IPS-11a (cell line): ENCODE results near the gene FMO3.

Experiments
- H3K4me3 ChIP-seq: one replicate; pipeline ENCODE4 v1.5.1; 2013; ENCODE audit warnings: low read depth, low read length, control low read depth

Gene FMO3

DNA sequence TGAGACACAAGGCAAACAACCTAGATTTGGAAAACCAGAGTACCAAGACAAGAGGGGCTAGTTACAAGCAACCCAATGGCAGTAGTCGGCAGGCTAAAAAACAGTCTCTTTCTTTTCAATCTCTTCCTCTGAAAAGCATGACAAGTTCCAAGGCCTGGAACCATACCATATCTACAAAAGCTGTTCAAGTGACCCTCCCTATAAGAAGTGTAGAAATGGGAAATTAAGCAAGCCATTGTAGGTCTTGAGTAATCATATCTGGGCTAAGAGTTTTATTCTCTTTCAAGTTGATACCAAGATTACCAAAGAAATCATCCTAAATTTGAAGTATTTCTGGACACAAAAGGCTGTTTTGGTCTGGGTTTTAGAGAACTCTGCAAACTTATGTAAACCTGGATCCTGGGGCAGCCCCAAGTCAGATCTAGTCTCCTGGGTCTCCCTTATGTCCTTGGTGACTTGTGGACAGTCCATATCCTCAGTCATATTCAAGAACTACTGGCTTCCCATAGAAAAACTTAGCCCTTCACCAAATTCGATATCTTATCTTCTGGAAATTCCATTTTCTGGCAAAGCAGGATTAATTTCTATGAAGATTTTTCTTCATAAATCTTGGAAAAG, 24.7 kb downstream of the FMO3 start:
- no peak overlapping the region for H3K4me3 ChIP-seq

DNA sequence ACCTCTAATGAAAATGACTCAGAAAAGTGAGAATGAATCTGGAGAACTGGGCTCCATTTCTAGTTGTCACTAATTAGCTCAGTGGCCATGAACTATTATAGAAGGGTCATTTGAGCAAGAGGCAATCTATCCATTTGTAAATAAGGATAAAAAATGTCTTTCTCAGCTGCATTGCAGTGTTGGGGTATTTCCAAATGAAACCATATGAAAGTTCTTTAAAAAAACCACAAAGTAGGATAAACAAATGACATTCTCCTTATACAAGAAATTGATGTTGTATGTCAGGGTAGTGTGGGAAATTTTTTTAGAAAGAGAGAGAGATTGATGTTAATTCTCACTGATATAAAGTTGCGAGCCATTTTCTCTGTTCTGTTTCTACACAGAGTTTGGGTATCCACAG, 26.0 kb downstream of the FMO3 start:
- H3K4me3 ChIP-seq: no peak overlapping the region

DNA sequence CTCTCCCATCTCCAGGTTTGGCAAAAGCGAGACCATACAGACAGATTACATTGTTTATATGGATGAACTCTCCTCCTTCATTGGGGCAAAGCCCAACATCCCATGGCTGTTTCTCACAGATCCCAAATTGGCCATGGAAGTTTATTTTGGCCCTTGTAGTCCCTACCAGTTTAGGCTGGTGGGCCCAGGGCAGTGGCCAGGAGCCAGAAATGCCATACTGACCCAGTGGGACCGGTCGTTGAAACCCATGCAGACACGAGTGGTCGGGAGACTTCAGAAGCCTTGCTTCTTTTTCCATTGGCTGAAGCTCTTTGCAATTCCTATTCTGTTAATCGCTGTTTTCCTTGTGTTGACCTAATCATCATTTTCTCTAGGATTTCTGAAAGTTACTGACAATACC, 26.4 kb downstream of the FMO3 start:
- no peak overlapping the region for H3K4me3 ChIP-seq

DNA sequence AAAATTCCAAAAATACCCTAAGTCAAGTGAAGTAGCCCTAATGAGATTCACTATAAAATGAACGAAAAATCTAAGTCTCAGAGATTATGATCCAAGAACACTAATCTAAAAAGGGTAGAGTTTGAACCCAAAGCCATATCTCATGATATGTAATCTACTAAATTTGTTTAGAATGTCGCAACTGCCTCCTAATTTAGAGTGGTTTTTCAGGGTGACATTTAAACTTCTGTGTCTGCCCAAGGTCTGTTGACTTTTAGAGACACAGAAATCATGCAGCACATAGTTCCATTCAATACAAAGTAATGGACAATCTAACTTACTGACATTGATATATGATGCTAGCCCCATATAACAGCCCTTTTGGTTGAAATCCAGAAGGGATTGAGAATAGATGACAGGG, 28.9 kb downstream of the FMO3 start:
- no peak overlapping the region for H3K4me3 ChIP-seq

DNA sequence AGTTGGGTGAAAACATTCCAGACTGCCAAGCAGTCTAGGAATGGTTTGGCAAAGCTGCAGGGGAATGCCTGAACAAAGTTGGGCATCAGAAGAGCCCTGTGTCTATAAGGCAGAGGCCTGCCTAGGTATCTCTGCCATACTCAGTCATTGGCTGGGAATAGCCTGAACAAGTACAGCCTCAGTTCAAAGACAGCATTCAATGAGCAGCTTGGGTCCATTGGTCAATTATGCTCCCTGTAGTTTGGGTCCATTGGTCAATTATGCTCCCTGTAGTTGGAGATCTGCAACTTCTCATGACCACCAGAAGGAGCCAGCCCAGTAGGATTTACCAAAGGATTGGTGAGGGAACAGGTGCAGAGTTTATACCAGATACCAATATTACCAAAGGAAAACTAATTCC, 31.6 kb downstream of the FMO3 start:
- no peak overlapping the region for H3K4me3 ChIP-seq

DNA sequence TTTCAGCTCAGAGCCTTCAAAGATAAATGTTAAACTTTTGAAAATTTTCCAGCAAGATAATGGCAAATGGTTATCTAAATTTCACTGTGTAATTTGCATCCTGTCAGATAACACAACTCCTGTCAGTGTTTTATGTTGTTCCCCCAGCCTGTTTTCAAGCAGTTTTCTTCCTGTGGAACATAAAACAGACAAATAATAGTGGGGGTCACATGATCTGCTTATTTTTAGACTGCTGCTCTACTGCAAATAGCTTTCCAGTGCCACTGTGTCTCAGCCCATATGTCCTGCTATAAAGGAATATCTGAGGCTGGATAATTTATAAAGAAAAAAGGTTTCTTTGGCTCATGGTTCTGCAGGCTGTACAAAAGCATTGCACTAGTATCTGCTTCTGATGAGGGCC, 32.2 kb downstream of the FMO3 start:
- no peak overlapping the region for H3K4me3 ChIP-seq

DNA sequence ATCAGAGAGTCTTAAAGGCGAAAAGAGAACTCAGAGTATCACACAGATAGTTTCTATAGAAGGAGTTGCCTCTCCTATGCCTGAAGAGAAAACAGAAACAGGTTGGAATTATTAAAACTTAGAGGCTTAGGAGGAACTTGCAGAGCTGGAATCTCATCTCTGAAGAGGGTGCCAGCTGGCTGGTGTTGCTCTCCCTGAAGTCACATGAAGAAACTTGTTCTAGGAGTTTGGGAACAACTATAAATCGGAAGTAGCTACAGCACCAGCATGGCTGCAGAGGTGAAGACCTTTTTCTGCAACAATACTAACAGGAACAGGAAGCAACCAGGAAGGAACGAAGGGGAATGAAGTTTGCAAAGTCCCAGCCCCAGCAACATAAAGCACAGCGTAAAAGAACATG, 35.8 kb downstream of the FMO3 start:
- H3K4me3 ChIP-seq: no peak overlapping the region

DNA sequence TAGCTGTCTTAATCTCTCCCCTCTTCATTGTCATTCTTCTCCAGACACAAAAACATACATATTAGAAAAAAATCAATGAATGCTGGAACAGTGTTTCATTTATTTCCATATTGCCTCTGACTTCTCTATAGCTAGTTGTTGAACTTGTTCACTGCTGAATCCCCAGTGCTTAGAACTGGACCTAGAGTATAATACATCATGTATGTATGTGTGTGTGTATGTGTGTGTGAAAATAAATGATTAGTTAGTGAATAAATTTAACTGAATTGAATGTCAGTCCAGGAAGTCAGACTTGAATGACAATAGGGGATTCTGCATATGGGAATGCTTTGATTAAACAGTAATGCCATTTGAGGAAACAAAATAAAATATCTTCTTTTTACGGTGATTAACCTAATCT, 36.4 kb downstream of the FMO3 start:
- H3K4me3 ChIP-seq: no peak overlapping the region

DNA sequence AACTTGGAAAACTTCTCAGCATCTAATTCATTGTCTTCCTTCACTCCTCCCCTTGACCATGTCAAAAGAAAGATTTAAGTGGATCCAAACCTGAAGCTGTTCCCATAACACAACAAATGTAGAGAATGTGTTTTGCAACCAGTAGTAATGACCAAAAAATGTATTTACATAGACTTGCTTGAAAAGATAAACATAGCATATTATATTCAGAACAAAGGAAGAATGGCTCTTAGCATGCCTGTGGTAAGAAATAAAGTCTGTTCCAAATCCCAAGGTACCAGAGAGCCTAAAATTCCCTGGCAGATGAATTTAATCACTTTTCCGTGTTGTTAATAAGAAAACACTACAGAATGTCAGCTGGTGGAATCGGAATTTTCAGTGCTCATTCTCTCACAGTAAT, 36.8 kb downstream of the FMO3 start:
- H3K4me3 ChIP-seq: no peak overlapping the region

DNA sequence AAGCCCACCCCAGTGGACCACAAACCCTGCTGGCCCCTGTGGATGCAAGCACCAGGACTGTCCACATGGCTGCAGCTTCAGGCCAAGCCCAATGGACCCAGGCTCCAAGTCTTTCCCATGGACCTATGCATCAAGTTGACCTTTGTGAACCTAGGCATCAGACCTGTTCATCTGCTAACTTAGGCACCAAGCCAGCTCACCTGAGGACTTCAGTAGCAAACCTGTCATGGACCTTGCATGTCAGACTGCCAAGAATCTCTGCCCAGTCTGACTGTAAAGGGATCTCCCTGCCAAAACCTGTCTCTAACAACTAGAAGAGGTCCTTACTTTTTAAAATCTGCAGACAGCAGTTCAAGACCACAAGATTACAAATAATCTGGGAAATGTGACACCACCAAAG, 37.8 kb downstream of the FMO3 start:
- no peak overlapping the region for H3K4me3 ChIP-seq

DNA sequence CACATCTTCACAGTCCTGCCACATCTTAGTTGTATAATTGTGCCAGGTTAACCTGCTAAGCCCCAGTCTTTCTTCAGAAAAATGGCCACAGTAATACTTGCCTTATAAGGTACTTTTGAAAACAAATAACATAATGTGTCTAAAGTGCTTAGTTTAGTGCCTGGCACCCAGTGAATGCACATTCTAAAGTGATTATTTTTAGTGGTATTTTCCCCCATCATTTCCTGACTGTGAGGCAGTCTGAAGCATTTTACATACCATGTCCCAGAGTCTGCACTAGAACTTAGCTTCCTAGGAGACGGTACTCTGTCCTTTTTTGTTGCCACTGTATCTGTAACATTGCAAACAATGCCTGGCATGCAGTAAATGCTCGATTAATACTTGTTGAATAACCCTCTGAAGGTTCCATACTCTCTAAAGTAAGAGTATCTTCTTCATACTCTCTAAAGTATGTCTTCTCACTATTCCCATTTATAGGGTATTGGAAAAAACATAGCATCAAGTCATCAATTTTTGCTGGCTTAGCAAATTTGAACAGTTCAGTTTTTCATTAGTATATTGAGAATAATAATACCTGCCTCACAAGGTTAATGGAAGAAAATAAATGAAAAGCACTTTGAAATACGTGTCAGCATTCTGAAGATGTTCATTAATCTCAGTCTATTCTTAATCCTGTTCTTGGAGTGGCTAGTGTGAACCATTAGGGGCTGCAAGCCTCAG, 43.7 kb downstream of the FMO3 start:
- no peak overlapping the region for H3K4me3 ChIP-seq

DNA sequence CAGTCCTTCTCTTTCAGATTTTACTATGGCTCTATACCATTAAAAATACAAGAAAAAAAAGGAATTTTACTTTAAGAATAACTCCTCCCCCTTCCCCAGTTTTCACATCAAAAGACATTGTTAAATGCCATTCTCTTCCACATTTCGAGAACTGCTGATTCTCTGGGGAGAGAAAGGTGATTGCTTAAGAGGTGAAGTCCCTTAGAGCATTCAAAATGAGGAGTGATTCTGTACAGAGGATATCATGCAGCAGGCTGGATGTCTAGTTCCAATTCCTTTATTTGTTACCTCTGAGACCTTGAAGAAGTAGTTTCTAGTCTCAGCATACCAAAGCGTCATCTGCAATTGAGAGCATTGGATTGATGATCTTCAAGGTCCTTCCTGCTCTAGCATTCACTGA, 46.9 kb downstream of the FMO3 start:
- no peak overlapping the region for H3K4me3 ChIP-seq

DNA sequence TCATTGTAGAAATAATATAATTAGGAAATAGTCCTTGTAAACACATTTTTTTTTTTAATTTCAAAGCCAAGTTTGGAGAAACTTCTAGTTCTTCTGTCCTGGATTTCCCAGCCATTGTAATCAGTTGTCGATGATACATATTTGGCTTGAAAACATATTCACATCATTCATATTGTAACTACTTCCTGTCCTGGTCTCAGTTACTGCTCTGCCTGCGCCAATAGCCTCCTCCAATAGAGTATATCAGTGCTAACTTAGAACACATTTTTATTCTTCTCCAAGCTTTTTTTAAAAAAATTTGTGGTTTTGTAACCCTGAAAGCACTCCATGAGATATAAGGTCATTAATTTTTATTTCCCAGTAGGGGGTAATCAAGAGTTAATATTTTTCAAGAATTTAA, 48.3 kb downstream of the FMO3 start:
- H3K4me3 ChIP-seq: no peak overlapping the region

DNA sequence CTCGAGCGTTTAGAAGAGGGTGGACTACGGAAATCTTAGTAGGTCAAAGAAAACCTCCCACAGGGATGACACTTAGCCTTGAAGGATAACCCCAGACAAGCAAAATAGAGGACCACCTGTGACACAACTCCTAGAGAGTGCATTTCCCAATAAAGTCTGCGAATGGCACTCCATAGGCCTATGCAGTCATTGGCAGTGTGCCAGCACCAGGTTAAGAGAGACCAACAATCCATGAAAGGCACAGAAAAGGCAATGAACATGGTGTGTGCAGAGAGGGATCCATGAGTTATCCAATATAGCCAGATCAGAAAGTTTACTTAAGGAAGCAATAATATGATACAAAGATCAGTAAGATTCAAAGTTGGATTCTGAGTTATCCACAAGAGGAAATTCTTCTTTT, 49.2 kb downstream of the FMO3 start:
- H3K4me3 ChIP-seq: no peak overlapping the region

DNA sequence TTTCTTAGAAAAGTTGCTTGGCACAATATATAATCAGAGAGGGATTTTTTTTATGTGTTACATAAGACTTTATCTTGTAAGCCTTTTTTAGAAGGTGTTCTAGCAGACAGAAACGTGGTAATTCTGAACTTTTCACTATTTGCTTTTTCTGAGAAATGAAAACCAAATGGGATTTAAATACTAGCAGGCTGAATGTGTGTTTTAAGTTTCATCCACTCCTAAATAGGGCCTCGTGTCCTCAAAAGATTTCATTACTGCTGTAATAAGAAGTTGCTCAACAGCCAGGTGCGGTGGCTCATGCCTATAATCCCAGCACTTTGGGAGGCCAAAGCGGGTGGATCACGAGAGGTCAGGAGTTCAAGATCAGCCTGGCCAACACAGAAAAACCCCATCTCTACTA, 49.7 kb downstream of the FMO3 start:
- no peak overlapping the region for H3K4me3 ChIP-seq

DNA sequence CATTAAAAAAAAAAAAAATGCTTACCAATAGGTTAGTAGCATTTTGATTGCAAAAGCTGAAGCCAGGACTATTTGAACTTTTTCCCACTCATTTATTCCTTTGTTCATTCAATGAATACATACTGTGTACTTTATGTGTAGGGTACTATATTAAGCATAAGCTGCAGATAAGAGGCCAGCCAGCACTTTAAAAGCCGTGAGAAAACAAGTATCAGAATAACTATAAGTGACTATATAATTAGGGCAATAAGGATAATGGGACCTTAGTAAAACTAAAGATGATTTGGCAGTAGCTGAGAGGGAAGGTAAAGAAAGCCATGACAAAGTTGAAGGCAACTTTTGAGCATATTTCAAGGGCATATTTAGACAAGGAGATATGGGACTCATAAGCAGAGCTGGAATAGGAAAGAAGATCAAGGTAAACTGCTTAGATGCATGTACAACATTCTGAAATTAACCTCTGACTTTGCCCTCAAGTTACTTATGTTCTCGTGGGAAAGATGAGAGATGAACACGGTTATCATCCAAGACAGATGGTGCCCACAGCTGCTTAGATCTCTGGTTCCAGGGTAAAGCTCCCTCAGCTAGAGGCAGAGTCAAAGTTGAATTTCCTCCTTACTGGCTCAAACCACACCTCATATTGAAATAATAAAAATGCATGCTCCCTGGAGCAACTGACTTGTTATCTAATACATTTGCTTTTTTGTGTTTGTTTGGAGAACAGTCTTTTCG, 50.4 kb downstream of the FMO3 start:
- no peak overlapping the region for H3K4me3 ChIP-seq

DNA sequence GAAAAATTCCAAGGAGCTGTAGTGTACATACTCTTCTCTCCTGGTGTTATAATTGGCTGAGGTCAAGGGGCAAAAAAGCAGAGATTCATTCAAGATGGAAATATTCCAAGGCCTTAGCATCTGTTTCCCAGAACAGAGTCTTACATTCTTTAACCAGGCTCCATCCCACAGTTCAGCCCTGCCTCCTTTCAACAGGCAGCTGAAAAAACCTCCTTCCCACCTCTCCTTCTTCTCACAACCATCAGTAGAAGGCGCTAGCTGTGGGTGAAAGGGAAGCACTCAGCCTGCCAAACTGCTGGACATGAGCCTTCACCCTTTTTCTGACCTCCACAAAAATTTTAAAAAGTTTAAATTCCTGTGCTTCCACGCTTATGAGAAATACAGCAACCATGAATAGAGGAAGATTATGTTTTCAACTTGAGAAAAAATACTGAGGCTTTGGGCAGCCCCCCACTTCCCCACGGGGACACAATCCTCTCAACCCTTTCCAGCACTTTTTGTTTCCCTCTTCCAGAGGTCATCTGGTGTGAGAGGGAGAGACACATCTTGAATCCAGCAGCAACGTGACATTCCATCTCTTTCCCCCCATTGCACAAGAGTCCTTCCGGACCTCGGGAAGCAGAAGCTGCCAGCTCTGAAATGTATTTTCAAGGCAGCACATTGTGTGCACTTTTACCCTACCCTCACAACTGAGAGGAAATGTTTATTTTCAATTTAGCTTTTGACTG, 51.1 kb downstream of the FMO3 start:
- no peak overlapping the region for H3K4me3 ChIP-seq

DNA sequence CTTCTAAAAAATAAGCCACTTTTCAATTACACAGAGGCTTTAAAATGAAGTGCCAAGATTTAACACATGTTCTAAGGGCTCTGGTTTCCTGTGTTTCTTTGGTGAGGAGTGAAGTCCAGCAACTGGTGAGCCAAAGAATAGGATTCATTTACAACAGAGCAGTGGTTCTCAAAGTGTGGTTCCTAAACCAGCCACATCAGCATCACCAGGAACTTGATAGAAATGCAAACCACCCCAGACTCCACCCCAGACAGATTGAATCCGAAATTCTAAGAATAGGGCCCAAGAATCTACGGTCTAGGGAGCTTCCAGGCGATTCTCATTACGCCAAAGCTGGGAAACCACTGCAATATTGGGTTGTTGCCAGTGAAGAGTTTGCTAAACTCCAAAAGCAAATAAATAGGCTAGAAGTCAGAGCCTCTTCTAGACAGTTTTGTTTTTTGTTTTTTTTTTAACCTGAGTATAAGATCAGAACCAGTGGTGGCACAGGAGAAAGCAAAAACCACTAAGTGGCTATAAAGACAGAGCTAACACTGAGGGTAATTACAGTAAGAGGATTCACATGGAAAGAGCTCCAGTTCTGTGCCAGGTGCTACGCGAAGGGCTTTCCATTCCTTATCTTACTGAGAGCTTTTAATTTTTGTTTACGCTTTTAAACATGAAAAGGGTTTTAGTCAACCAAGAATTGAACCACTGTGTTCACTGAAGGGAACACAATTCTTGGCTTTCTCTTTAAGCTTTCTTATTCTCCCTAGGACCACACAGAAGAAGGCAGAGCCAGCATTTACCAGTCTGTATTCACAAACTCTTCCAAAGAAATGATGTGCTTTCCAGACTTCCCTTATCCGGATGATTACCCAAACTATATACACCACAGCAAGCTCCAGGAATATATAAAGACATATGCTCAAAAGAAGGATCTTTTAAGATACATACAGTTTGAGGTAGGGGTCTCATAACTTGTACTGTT, 52.0 kb downstream of the FMO3 start:
- H3K4me3 ChIP-seq: no peak overlapping the region

DNA sequence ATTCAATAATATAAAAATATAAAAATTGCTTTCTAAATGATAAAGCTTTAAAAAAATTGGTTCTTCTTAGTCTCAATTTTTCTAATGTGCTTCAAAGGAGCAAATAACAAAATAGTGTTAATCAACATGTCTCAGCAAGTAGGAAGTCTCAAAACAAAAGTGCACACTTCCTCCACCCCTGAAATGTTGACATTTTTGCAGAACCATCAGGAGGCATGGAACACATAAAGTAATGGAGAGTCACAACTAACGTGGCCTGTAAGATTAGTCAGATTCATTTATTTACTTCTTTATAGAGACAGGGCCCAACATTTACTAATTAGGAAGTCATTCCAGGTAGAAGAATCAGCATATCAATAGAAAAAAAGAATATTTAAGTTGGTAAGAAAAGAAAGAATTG, 59.5 kb downstream of the FMO3 start:
- H3K4me3 ChIP-seq: no peak overlapping the region

DNA sequence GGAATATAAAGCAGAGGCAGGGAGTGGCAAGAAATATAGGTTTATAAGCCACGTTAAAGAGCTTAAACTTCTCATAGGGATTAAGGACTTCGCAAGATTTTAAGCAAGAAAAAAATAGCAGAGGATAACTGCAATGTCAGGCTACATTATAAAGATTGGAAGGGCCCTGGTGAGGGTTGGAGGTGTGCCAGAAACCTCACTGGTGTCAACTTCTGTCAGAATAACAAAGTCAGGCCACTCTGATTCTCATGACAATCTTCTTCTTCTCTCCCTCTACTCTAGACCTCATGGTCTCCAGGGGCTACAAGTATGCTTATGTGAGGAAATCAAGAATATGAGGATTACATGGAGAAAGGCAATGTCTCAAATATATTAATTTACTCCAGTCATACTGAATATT, 61.8 kb downstream of the FMO3 start:
- H3K4me3 ChIP-seq: no peak overlapping the region

DNA sequence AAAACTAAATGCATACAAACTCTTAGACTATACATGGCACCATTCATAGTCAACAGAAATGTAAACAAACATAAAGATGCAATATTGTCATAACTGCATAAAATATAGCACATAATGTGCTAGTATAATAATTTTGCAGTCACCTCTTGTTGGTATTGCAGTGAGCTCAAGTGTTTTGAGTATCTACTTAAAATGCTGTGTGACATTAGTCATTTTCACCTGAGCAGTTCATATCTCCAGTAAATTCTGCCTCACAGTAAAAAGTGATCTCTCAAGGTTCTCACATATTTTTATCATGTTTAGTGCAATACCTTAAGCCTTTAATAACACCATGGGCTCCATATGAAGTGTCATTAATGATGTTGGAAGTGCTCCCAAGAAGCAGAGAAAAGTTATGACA, 64.8 kb downstream of the FMO3 start:
- no peak overlapping the region for H3K4me3 ChIP-seq
